ENCODE measurements around the gene KCNRG. TPM values are rescaled to one million over a fixed set of nuclear protein-coding genes. Genes with fewer than 3 reads are reported as not detected.

Gene KCNRG
- total RNA-seq, 2 donors from 2014 or later: 0.62 to 1.1 TPM

DNA sequence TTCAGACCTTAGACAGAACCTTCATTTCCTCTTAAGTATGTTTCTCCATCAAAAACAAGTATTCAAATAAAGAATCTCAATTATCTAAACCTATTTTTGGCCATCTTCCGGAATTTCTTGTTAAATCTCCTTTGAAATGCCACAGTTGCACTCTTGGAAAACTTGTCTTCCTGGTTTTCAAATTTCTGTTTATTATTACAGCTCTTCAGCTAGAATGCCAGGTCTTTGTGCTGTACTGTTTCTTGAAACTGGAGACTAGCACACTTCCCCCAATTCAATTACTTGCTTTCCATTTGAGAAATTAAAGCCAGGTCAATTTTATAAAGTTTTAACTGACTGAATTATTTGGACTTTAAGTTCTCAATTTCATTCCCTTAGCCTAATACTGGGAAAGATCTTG lies 10.2 kb downstream of the KCNRG start:
- DNase-seq: no peak
- no peaks in the 10 kb centered on the region for H3K9me3 ChIP-seq (ENCODE audit: control insufficient read depth, low read length)
- Mint-ChIP-seq H3K4me3 (no peak overlapping the region), H3K4me1 (peaks cover 15% of the 10 kb centered on the region), H3K27me3 (ENCODE audit: insufficient read depth) (no peaks in the 10 kb centered on the region), H3K36me3 (ENCODE audit: low read depth) (peaks cover 11% of the 10 kb centered on the region), H3K9me3 (no peaks in the 10 kb centered on the region), H3K27ac (no peak overlapping the region)
- H3K27me3 ChIP-seq (ENCODE audit: control insufficient read depth, insufficient read depth, low read length, poor library complexity, severe bottlenecking): no peaks in the 10 kb centered on the region
- no peak overlapping the region for H3K4me3 ChIP-seq (ENCODE audit: low read length)
- no peak overlapping the region for H3K27ac ChIP-seq (ENCODE audit: low read depth, low read length)
- TF ChIP-seq, protein P1, sequence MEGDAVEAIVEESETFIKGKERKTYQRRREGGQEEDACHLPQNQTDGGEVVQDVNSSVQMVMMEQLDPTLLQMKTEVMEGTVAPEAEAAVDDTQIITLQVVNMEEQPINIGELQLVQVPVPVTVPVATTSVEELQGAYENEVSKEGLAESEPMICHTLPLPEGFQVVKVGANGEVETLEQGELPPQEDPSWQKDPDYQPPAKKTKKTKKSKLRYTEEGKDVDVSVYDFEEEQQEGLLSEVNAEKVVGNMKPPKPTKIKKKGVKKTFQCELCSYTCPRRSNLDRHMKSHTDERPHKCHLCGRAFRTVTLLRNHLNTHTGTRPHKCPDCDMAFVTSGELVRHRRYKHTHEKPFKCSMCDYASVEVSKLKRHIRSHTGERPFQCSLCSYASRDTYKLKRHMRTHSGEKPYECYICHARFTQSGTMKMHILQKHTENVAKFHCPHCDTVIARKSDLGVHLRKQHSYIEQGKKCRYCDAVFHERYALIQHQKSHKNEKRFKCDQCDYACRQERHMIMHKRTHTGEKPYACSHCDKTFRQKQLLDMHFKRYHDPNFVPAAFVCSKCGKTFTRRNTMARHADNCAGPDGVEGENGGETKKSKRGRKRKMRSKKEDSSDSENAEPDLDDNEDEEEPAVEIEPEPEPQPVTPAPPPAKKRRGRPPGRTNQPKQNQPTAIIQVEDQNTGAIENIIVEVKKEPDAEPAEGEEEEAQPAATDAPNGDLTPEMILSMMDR (conservative IDR thresholded peaks at IDR 0.05): no peak
- peaks cover 28% of the 10 kb centered on the region for H3K36me3 ChIP-seq (ENCODE audit: control insufficient read depth, insufficient read depth, low read length)
- peaks cover 7% of the 10 kb centered on the region for H3K4me1 ChIP-seq (ENCODE audit: control insufficient read depth, insufficient read depth, low read length)
- no peak overlapping the region for H3K9ac ChIP-seq (ENCODE audit: extremely low read depth, low read length, poor library complexity, severe bottlenecking)
- WGBS, 2 experiments (ENCODE audit: insufficient coverage in 1 of 2, insufficient read length in 1 of 2): 87 to 98% methylated on average over 1 of the region's 1 CpG

DNA sequence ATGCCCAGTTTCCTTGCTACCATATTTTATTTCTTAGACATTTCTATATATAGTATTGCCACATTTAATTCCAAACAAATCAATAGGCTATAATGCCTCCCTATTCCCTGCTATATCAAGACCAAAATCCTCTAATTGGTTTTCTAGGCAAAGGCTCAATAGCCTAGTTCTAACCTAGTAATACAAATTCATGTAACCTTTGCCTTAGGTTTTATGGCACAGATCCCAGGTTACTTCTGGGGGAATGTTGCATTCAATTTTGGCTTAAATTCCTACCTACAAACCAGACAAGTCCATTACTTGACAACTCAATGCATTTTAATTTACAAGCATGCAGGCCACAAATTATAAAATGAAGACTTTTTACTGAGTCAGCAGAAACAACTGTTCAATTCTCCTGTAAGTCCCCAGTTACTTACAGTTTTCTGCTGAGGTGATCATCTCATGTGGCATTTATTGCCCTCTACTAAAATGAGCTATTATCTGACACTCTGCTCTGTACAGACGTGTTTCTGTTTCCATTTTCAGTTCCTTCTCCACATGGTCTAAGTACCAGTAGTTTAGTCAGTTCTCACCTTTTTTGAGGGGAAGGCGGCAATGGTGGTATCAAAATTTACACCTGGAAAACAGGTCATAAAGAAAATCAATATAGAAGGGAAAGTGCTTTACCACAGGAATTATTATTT lies 11.7 kb downstream of the KCNRG start:
- TF ChIP-seq, protein P1 (conservative IDR thresholded peaks at IDR 0.05): no peak
- no peaks in the 10 kb centered on the region for H3K9me3 Mint-ChIP-seq
- H3K9me3 ChIP-seq (ENCODE audit: control insufficient read depth, low read length): no peaks in the 10 kb centered on the region
- WGBS, 2 experiments (ENCODE audit: insufficient coverage in 1 of 2, insufficient read length in 1 of 2): 98 to 100% methylated on average over 1 to 2 of the region's 2 CpGs
- H3K9ac ChIP-seq (ENCODE audit: extremely low read depth, low read length, poor library complexity, severe bottlenecking): no peak overlapping the region
- H3K27ac Mint-ChIP-seq: no peak overlapping the region
- H3K27me3 Mint-ChIP-seq (ENCODE audit: insufficient read depth): no peaks in the 10 kb centered on the region
- H3K4me1 ChIP-seq (ENCODE audit: control insufficient read depth, insufficient read depth, low read length): peaks cover 7% of the 10 kb centered on the region
- H3K36me3 Mint-ChIP-seq (ENCODE audit: low read depth): peaks cover 8% of the 10 kb centered on the region
- no peak overlapping the region for H3K4me3 ChIP-seq (ENCODE audit: low read length)
- no peaks in the 10 kb centered on the region for H3K27me3 ChIP-seq (ENCODE audit: control insufficient read depth, insufficient read depth, low read length, poor library complexity, severe bottlenecking)
- H3K4me3 Mint-ChIP-seq: no peak overlapping the region
- DNase-seq: no peak
- no peak overlapping the region for H3K27ac ChIP-seq (ENCODE audit: low read depth, low read length)
- peaks cover 21% of the 10 kb centered on the region for H3K36me3 ChIP-seq (ENCODE audit: control insufficient read depth, insufficient read depth, low read length)
- H3K4me1 Mint-ChIP-seq: peaks cover 21% of the 10 kb centered on the region

DNA sequence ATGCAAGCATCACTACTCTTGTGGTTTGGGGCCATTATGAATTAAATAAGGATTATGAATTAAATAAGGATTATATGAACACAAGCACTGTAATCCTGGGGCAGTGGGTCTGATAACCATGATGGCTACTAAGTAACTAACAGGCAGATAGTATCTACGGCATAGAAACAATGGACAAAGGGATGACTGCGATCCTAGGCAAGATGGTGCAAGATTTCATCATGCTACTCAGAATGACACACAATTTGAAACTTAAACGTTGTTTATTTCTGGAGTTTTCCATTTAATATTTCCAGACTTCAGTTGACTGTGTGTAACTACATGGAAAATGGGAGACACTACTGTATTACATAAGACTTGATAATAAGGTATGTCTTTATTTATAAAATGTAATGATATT lies 15.1 kb downstream of the KCNRG start:
- TF ChIP-seq, protein P1 (conservative IDR thresholded peaks at IDR 0.05): no peak
- Histone ChIP-seq H3K4me1 (ENCODE audit: control insufficient read depth, insufficient read depth, low read length) (peaks cover 7% of the 10 kb centered on the region), H3K27me3 (ENCODE audit: control insufficient read depth, insufficient read depth, low read length, poor library complexity, severe bottlenecking) (no peaks in the 10 kb centered on the region), H3K9ac (ENCODE audit: extremely low read depth, low read length, poor library complexity, severe bottlenecking) (no peak overlapping the region), H3K9me3 (ENCODE audit: control insufficient read depth, low read length) (no peaks in the 10 kb centered on the region), H3K27ac (ENCODE audit: low read depth, low read length) (no peak overlapping the region), H3K36me3 (ENCODE audit: control insufficient read depth, insufficient read depth, low read length) (peaks cover 5% of the 10 kb centered on the region), H3K4me3 (ENCODE audit: low read length) (no peak overlapping the region)
- 68 to 76% methylated on average over 3 of the region's 3 CpGs for WGBS, 2 experiments (ENCODE audit: insufficient coverage in 1 of 2, insufficient read length in 1 of 2)
- H3K9me3 Mint-ChIP-seq: no peaks in the 10 kb centered on the region
- no peaks in the 10 kb centered on the region for H3K27me3 Mint-ChIP-seq (ENCODE audit: insufficient read depth)
- DNase-seq: no peak
- H3K4me3 Mint-ChIP-seq: no peak overlapping the region
- no peaks in the 10 kb centered on the region for H3K36me3 Mint-ChIP-seq (ENCODE audit: low read depth)
- H3K4me1 Mint-ChIP-seq: peaks cover 24% of the 10 kb centered on the region
- no peak overlapping the region for H3K27ac Mint-ChIP-seq
